HuH-7 (cell line): ENCODE data around the gene SLC28A2.
A peak's percentile ranks its signal among the peaks of the same experiment; 100 is the strongest.
"Not testable (repeated sequence)": the region's sequence is repeated elsewhere in the genome, so short reads cannot be mapped to it uniquely, and the experiment has no call there.

Experiments used
- DNase-seq: peaks from one replicate; pipeline ENCODE4 v3.0.0; 2011; ENCODE audit warnings: low spot score

Gene SLC28A2, protein sequence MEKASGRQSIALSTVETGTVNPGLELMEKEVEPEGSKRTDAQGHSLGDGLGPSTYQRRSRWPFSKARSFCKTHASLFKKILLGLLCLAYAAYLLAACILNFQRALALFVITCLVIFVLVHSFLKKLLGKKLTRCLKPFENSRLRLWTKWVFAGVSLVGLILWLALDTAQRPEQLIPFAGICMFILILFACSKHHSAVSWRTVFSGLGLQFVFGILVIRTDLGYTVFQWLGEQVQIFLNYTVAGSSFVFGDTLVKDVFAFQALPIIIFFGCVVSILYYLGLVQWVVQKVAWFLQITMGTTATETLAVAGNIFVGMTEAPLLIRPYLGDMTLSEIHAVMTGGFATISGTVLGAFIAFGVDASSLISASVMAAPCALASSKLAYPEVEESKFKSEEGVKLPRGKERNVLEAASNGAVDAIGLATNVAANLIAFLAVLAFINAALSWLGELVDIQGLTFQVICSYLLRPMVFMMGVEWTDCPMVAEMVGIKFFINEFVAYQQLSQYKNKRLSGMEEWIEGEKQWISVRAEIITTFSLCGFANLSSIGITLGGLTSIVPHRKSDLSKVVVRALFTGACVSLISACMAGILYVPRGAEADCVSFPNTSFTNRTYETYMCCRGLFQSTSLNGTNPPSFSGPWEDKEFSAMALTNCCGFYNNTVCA

DNA sequence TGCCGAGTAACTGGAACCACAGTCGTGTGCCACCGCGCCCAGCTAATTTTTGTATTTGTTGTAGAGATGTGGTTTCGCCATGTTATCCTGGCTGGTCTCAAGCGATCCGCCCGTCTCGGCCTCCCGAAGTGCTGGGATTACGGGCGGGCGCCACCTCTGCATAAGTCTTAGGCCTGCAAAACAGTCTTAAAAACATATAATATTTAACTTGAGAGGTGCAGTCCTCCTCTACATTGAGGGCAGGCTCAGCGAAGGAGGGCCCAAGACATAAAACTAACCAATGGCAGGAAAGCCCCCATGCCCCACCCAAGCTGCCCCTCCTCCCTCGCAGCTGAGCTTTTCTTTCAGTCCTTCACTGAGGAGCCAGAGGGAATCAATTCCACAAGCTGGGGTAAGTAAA, at the start of gene SLC28A2:
TSS of gene SLC28A2 (plus strand) at position 347 of the 400 bp plus-strand sequence. CDS start 982 bp downstream, outside the sequence.
- no peak for DNase-seq

DNA sequence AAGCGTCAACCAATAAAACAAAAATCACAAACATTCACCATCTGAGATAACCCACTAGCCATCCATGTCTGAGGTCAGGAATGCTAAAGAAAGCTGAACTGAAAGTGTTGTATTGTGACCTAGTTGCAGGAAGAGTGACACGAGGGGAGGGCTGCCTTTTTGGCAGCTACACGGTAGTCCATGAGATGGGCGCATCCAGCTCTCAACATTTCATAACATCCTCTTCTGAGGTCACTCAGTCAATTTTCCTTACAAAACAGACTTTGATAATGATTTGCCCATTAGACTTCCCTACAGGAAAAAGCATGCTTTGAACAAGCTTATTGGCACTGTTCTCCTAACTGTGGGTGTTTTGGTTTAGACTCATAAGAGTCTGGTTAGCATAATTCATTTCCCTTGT, 48.9 kb upstream of the SLC28A2 start:
- no peak for DNase-seq

DNA sequence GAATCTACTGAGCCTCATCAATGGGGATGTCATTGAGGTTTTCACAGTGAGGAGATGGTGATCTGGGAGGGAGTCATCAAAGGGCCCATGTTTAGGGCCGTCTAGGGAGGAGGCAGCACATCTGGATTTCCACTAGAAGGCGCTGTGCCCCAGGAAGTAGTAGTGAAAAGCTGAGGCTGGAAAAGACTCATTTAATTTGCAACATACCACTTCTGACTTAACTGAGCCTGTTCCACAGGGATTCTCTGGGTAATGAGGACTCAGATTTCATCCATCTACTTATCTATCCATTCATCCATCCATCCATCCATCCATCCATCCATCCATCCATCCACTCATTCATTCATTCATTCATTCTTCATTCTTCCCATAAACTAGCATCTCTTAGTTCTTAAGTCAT, 46.8 kb upstream of the SLC28A2 start:
- peak; percentile 59 for DNase-seq

DNA sequence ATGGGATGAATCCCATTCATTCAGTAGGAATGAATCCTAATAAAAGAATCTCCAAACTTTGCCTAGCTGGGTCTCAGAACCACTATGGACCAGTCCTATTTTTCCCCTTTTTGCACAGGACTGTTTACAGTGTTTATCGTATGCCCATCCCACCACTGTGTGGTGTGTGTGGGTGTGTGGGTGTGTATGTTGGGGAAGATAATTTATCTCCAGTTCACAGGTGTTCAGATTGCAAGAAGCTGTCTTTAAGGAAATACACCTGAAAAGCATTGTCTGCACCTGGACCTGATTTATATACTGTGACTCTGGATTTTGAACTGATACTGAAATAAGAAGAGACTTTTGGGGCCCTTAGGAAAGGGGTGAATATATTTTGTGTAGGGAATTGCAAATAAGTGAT, 39.5 kb upstream of the SLC28A2 start:
- no peak for DNase-seq

DNA sequence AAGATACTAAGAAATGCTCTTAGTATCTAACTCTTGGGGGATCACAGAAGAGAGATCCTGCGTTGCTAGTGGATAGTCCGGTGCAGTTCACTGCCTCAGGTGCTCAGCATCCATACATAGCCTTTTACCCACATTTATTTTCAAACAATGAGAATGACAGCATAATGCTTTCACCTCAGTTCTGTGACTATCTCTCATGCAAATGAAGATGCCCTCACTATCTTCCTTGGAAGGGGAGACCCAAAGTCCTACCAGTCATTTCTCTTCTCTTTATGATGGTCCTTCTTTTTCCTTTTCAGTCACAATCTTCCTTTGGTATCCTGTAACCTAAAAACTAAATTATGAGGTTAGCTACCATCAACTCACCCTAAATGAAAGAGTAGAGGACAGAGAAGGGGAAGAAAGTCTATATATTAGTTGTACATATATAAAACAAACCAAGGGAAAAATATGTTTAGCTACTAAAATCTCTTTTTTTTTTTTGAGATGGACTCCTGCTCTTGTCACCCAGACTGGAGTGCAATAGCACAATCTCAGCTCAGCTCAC, 30.9 kb upstream of the SLC28A2 start:
- DNase-seq = no peak

DNA sequence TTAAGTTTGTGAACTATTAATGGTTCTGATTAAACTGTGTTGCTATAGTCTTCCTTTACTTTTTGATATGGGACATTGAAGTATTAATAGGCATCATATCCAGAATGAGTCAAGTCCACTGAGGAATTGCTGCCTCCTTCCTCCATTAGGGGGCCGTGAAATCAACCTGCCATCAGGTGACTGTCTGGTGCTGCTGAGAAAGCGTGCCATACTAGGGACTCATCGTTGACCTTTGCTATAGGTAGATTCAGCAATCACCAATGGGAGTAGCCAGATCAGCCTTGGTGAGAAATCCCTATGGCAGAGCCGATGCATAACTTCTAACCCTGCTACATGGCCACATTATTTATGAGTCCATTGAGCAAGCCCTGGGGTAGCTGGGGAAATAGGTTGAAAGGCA, 30.1 kb upstream of the SLC28A2 start:
- no peak for DNase-seq

DNA sequence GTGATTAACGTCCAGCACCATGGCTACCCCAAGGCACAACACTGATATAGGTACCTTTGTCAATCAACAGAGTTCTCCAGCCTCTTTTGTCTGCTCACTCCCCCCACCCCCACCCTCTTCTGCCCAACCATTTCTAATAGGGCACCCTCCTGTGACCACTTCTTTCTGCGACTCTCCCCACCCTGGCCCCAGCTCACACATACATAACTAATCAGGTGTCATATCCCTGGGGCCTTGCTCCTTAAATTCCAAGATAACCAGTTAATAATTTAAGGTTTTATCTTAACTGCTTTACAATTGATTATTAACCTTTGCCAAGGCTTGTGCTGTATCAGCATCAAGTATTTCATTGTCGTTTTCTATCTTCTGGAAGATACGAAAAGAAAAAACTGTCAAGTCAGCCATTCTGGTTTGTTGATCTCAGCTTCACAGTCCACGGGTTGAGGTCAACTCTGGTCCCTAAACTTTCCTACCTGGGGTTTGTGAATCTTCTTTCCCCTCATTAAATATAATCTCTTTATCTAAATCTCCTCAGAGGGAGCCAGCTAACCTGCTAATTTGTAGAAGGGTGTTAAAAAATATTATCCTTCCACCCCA, 27.3 kb upstream of the SLC28A2 start:
- DNase-seq = no peak

DNA sequence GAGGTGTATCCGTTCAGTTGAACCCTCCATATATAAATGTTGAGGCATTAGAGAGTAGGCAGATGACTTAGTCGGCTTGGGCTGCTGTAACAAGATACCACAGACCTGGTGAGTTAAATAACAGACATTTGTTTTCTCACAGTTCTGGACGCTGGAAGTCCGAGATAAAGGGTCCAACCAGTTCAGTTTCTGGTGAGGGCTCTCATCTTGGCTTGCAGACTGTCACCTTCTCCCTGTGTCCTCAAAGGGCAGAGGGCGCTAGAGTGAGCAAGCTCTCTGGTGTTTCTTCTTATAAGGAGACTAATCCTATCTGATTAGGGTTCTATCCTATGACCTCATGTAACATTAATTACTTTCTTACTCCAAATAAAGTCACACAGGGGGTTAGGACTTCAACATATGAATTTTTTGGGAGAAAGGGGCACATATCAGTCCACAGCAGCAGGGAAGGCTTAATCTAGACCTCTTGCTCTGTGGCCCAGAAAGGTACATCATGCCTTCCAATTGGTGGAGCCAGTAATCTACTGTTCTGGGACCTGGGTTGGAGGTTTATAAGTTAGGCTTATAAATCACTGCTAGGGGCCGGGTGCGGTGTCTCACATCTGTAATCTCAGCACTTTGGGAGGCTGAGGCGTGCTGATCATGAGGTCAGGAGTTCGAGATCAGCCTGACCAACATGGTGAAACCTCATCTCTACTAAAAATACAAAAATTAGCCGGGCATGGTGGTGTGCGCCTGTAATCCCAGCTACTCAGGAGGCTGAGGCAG, 26.3 kb upstream of the SLC28A2 start:
- DNase-seq = no peak

DNA sequence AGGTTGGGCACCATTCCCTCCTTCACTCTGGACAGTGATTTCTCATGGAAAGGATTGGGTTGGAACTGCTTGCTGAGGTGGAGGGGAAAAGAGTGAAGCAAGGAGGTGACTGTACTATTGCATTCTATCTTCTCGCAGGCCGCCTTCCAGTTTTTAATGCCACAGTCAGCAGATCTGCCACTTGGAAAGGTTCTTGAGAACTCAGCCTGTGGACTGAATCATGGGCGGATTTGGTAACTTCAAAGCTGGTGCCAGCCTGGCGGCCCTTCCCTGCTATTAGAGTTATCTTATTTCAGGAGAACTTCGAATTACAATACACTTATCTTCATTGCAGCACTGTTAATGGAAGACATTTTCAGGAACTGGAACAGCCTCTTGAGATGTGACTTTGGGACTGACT, 23.1 kb upstream of the SLC28A2 start:
- no peak for DNase-seq

DNA sequence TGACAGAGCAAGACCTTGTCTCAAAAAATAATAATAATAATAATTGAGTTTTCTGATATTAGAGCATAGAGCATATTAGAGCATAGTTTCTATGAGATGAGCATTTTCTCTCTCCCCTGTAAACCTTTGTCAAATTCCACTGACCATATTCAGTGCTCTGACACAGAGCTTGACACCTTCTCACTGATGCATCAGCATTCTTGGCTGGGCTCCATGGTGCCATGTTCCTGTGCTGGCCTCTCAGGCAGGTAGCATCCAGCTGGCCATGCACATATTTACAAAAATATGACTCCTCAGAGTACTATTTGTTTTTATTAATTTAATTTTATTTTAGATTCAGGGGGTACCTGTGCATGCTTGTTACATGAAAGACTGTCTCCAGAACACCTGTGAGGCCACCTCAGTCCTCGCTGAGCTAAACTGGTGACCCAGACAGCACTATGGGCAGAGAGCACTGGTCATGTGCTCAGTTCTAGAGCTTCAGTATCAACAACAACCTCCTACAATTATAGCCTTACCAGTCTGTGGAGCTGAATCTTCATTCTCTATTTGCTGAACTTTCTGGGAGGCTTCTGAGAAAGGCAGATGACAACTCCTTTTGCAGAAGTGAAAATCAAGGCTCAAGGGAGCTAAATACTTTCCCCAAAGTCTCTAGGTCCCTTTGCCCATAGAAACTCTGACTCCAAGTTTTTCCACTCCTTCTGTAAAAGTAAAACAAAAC, 21.6 kb upstream of the SLC28A2 start:
- DNase-seq = no peak

DNA sequence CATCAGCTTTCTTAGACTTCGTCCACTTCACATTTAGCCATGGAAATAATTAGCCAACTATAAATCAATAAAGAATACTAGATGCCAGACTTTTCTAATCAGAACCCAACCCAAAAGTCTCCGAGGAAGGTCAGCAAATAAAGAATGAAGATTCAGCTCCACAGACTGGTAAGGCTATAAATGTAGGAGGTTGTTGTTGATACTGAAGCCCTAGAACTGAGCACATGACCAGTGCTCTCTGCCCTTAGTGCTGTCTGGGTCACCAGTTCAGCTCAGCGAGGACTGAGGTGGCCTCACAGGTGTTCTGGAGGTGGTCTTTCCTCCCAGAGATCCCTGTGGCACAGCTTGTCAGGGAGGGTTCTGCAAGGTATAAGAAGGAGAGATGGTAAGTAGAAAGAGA, 20.9 kb upstream of the SLC28A2 start:
- DNase-seq = no peak

DNA sequence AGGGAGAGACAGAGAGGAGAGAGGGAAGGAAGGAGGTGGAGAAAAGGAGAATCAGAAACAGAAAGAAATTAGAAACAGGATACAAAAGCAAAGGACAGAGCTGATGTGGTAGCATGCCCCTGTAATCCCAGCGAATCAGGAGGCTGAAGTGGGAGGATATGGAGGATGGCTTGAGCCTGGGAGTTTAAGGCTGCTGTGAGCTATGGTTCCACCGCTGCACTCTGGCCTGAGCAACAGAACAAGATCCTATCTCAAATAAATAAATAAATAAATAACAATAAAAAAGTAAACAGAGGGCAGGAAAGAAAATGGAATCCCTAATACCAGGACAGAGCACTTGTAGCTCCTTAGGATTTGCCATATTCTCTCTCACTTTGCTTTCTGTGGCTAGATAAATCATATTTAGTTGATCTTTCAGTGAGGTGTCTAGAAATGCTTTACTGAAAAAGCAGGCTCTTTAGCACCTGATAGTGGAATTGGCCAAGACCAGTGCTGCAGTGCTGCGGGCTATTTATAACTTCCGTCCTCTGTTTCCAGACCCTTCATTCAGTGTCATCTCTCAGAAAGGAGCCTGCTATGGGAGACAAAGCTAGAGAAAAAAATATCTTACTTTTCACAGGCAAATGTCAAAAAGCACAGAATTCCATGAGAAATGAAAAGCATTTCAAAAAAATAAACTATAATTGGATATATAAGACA, 20.0 kb upstream of the SLC28A2 start:
- DNase-seq = no peak

DNA sequence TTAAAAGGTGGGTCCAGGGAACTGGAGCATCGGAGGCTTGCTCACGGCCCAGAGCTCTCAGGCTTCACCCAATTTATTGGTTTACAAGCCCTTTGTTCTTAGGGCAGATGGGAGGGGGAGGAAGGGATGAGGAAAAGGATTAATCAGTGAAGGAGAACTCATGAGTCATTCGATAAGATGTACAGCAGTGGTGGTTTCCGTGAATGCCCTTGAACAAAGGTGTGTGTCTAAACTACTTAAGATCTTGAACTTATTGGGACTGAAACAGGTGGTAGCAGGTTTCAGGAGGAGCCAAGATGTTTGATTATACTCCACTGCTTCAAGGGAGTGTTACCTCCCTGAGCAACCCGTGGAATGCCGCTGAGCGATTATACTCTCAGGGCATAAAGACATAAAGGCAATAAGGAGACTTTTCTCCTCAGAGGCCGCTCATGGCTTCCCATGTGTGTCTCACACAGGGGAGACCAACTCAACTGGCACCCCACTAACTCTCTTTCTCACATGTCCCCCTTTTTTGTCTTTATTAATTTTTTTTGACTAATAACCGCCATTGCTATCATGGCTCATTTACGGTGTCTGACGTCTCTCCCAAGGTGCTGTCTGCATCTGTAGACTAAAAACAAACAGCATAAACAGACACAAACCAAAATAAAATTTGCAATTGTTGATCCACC, 17.3 kb upstream of the SLC28A2 start:
- no peak for DNase-seq

DNA sequence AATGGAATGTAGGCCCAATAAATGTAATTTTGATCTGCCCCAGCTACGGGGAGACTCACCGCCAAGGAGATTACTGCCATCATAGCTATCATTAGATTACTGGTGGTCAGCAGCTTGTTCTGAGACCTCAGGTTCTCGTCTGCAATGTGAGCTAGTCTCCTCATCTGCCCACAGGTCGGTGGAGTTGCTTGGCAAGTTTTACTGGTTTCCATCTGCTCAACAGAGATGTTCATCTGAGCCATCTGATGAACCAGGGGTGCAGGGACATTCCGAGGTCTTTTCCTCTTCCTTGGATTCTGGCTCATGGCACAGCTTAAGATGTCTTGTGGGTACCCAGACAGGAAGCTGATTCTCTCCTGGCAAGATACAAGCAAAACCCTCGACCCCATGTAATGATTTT, 15.2 kb upstream of the SLC28A2 start:
- DNase-seq = not testable (repeated sequence)

DNA sequence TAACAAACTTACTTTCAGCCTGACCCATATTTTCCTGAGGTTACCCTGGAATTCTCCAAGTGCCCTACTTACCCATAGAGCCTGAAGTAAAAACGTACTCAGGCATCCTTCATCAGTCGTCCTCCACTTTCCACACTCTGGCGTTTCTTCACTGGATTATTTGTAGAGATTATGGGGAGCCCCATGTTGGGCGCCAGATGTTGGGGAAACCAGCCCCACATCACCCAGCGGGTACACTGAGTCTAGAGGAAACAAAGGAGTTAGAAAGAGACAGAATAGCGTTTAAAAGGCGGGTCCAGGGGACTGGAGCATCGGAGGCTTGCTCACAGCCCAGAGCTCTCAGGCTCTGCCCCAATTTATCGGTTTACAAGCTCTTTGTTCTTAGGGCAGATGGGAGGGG, 9.7 kb upstream of the SLC28A2 start:
- DNase-seq = no peak

DNA sequence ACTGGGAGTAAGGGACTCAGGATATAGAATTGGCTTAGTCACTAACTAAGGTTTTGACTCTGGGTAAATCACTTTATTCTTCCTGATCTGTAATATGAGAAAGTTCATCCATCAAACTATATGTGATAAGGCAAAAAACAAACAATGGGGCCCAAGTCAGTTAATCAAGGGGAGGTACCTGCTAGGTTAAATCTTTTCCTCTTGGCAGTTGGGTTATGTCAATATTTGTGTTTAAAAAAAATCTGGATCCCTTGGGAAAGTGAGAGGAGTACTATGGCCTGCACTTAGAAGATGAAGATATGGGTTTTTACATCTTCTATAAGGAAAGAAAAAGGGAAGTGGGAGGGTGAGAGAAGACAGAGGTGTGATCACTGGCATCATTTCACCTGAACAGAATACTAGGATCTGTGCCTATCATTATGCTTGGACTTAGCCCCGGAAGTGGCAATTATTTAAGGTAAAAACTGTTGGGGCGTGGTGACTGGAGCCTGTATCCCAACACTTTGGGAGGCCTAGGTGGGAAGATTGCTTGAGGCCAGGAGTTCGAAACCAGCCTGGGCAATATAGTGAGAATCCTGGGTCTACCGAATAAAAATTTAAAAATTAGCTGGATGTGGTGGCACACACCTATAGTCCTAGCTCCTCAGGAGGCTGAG, 2.8 kb upstream of the SLC28A2 start:
- no peak for DNase-seq

DNA sequence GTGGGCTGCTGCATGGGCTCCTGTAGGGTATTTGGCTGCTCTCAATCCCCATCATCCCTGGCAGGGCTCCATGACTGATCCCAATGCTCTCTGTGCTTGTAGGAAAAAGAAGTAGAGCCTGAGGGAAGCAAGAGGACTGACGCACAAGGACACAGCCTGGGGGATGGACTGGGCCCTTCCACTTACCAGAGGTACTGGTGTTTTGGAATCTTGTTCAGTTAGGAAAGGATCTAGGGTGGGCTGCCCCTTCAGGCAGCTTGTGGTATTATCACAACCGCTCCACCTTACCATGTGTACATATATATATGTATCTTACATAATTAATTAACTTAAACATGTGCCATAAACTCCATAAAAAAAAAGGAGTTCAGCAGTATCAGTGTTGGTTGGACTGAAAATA, 1.3 kb downstream of the SLC28A2 start:
- no peak for DNase-seq

DNA sequence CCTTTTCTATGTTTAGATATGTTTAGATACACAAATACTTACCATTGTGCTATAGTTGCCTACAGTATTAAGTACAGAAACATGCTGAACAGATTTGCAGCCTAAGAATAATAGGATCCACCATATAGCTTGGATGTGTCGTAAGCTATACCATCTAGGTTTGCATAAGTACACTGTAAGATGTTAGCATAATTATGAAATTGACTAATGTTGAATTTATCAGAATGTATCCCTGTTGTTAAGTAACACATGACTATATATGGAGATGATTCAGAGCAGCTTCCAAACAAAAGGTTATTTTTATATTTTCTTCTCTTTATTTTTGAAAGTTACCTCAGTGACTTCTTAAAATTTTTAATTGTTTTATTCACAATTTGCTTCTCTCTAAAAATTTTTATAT, 2.4 kb downstream of the SLC28A2 start:
- no peak for DNase-seq

DNA sequence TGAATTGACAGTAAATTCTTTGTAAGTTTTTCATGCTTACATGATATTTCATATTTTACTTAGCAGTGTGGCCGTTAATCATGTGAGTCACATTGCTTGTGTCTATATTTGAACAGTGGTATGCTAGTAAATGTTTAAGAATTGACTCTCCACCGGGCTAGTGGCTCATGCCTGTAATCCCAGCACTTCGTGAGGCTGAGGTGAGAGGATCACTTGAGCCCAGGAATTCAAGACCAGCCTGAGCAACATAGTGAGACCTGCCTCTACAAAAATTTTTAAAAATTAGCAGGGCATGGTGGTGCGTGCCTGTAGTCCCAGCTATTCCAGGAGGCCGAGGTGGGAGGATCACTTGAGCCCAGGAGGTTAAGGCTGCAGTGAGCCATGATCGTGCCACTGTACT, 2.8 kb downstream of the SLC28A2 start:
- DNase-seq = not testable (repeated sequence)

DNA sequence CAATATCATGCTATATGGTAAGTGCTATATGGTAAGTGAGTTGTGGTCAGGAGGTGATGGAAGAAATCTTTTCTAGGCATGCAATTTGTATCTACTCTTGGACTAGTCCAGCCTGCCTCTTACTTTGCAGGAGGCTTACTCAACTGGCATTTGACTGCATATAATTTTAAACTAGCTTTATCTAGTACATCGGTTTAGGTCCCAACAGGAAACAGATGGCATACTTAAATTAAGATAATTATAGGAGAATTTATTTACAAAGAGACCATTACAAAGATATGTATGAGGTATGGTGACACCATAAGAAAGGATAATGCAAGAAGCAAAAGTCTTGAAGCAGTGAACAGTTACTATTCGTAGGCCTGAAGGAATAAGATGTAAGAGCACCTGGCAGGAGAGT, 7.8 kb downstream of the SLC28A2 start:
- no peak for DNase-seq
